ENCODE results near the gene HLCS.
A peak's percentile ranks its signal among the peaks of the same experiment; 100 is the strongest.

The HLCS gene

GRCh38 chr21:36759348-36760083, 207.0 kb downstream of the HLCS start (continued):
- no peak for TF ChIP-seq ZFP41 (tag by site-specific recombination; IDR thresholded peaks at IDR 0.05; ENCODE audit: borderline replicate concordance)
- peak; percentile 89 for TF ChIP-seq SP7 (tag by site-specific recombination; IDR thresholded peaks at IDR 0.05)
- TF ChIP-seq, protein P1, sequence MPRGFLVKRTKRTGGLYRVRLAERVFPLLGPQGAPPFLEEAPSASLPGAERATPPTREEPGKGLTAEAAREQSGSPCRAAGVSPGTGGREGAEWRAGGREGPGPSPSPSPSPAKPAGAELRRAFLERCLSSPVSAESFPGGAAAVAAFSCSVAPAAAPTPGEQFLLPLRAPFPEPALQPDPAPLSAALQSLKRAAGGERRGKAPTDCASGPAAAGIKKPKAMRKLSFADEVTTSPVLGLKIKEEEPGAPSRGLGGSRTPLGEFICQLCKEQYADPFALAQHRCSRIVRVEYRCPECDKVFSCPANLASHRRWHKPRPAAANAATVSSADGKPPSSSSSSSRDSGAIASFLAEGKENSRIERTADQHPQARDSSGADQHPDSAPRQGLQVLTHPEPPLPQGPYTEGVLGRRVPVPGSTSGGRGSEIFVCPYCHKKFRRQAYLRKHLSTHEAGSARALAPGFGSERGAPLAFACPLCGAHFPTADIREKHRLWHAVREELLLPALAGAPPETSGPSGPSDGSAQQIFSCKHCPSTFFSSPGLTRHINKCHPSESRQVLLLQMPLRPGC (tag by site-specific recombination; IDR thresholded peaks at IDR 0.05): no peak
- no peak for TF ChIP-seq ZNF350 (tag by site-specific recombination; IDR thresholded peaks at IDR 0.05)
- TF ChIP-seq ZNF155 (tag by site-specific recombination; IDR thresholded peaks at IDR 0.05): no peak
- no peak for TF ChIP-seq ZNF610 (tag by site-specific recombination; IDR thresholded peaks at IDR 0.05; ENCODE audit: borderline replicate concordance)
- TF ChIP-seq MZF1 (tag by site-specific recombination; IDR thresholded peaks at IDR 0.05; ENCODE audit: borderline replicate concordance): no peak
- TF ChIP-seq ZNF366 (tag by site-specific recombination; conservative IDR thresholded peaks at IDR 0.05): peak; percentile 80
- no peak for TF ChIP-seq ZNF626 (tag by site-specific recombination; IDR thresholded peaks at IDR 0.05)
- TF ChIP-seq ZNF426 (tag by site-specific recombination; IDR thresholded peaks at IDR 0.05): no peak
- TF ChIP-seq ZNF473 (tag by site-specific recombination; IDR thresholded peaks at IDR 0.05): no peak
- TF ChIP-seq ZNF433 (tag by site-specific recombination; IDR thresholded peaks at IDR 0.05; ENCODE audit: low read depth): no peak
- TF ChIP-seq ELK4 (IDR thresholded peaks at IDR 0.05; ENCODE audit: borderline replicate concordance, low read depth, low read length): no peak
- TF ChIP-seq ZNF280C (tag by site-specific recombination; IDR thresholded peaks at IDR 0.05): no peak
- peak; percentile 84 for TF ChIP-seq ZXDB (tag by site-specific recombination; IDR thresholded peaks at IDR 0.05)
- TF ChIP-seq, protein P2, sequence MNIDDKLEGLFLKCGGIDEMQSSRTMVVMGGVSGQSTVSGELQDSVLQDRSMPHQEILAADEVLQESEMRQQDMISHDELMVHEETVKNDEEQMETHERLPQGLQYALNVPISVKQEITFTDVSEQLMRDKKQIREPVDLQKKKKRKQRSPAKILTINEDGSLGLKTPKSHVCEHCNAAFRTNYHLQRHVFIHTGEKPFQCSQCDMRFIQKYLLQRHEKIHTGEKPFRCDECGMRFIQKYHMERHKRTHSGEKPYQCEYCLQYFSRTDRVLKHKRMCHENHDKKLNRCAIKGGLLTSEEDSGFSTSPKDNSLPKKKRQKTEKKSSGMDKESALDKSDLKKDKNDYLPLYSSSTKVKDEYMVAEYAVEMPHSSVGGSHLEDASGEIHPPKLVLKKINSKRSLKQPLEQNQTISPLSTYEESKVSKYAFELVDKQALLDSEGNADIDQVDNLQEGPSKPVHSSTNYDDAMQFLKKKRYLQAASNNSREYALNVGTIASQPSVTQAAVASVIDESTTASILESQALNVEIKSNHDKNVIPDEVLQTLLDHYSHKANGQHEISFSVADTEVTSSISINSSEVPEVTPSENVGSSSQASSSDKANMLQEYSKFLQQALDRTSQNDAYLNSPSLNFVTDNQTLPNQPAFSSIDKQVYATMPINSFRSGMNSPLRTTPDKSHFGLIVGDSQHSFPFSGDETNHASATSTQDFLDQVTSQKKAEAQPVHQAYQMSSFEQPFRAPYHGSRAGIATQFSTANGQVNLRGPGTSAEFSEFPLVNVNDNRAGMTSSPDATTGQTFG (tag by site-specific recombination; IDR thresholded peaks at IDR 0.05; ENCODE audit: borderline replicate concordance): no peak
- no peak for TF ChIP-seq ZNF555 (tag by site-specific recombination; conservative IDR thresholded peaks at IDR 0.05)
- TF ChIP-seq ZNF660 (tag by site-specific recombination; IDR thresholded peaks at IDR 0.05): no peak; the same call in 1 of the 2 replicates
- no peak for TF ChIP-seq ZNF701 (tag by site-specific recombination; IDR thresholded peaks at IDR 0.05)
- no peak for TF ChIP-seq RBAK (tag by site-specific recombination; IDR thresholded peaks at IDR 0.05)
- TF ChIP-seq ZNF521 (tag by site-specific recombination; IDR thresholded peaks at IDR 0.05): no peak
- TF ChIP-seq ZNF2 (tag by site-specific recombination; IDR thresholded peaks at IDR 0.05): no peak
- TF ChIP-seq ZNF157 (tag by site-specific recombination; IDR thresholded peaks at IDR 0.05): no peak
- TF ChIP-seq ZNF677 (tag by site-specific recombination; IDR thresholded peaks at IDR 0.05): no peak
- TF ChIP-seq, protein P3, sequence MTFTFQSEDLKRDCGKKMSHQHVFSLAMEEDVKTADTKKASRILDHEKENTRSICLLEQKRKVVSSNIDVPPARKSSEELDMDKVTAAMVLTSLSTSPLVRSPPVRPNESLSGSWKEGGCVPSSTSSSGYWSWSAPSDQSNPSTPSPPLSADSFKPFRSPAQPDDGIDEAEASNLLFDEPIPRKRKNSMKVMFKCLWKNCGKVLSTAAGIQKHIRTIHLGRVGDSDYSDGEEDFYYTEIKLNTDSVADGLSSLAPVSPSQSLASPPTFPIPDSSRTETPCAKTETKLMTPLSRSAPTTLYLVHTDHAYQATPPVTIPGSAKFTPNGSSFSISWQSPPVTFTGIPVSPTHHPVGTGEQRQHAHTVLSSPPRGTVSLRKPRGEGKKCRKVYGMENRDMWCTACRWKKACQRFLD (tag by site-specific recombination; IDR thresholded peaks at IDR 0.05): no peak
- TF ChIP-seq EGR2 (tag by site-specific recombination; IDR thresholded peaks at IDR 0.05; ENCODE audit: low read depth): no peak
- TF ChIP-seq HOXC10 (CRISPR knock-in tag; IDR thresholded peaks at IDR 0.05): no peak
- no peak for TF ChIP-seq ZBTB49 (tag by site-specific recombination; IDR thresholded peaks at IDR 0.05; ENCODE audit: low read depth)
